H1 (cell line): ENCODE data around the gene DIP2C. TPM values are rescaled to one million over a fixed set of nuclear protein-coding genes. Genes with fewer than 3 reads are reported as not detected.

Experiments used
- CTCF ChIA-PET: fragments of 300-600 bp; sonication (Branson Sonifier 250); formaldehyde crosslinking; loops from one replicate; lab custom pipeline; 2021; ENCODE audit not compliant: partially characterized antibody; lab: Charles Lee
- POLR2A ChIA-PET: fragments of 300-600 bp; sonication (Branson Sonifier 250); formaldehyde crosslinking; loops from one replicate; lab custom pipeline; 2021; ENCODE audit warnings: inconsistent platforms; ENCODE audit not compliant: partially characterized antibody; lab: Charles Lee
- DNase-seq, 2 experiments: peaks; one replicate each; pipeline versions ENCODE4 v3.0.0 to v3.0.0-alpha.2; 2010 to 2022; ENCODE audit warnings: low spot score in 2 of 2, low read depth in 1 of 2, mixed read lengths in 1 of 2
- FAIRE-seq: peaks from 2 replicates; lab custom pipeline; 2011; peaks lifted over from hg19 to GRCh38; lab: Jason Lieb, UNC
- H2AFZ ChIP-seq: 2 replicates; pipeline ENCODE4 v1.8.1; 2012; ENCODE audit warnings: low read length, inconsistent platforms
- H2AK5ac ChIP-seq: 2 replicates; pipeline ENCODE4 v1.6.1; 2013; ENCODE audit warnings: low read depth, low read length
- H2BK120ac ChIP-seq: replicated peaks from 2 replicates; pipeline ENCODE3; 2013; ENCODE audit warnings: low read depth, low read length, inconsistent platforms
- H2BK12ac ChIP-seq: 2 replicates; pipeline ENCODE4 v1.6.1; 2013; ENCODE audit warnings: low read depth, low read length
- H2BK15ac ChIP-seq: 2 replicates; pipeline ENCODE4 v1.6.1; 2013; ENCODE audit warnings: low read length
- H2BK20ac ChIP-seq: 2 replicates; pipeline ENCODE4 v1.6.1; 2013; ENCODE audit warnings: low read length
- H2BK5ac ChIP-seq: 2 replicates; pipeline ENCODE4 v1.6.1; 2013; ENCODE audit warnings: low read depth, low read length
- H3K14ac ChIP-seq: 2 replicates; pipeline ENCODE4 v1.6.1; 2013; ENCODE audit warnings: inconsistent platforms; ENCODE audit not compliant: insufficient read length
- H3K18ac ChIP-seq: 2 replicates; pipeline ENCODE4 v1.6.1; 2013; ENCODE audit warnings: low read length; ENCODE audit errors: extremely low read depth
- H3K23ac ChIP-seq: 2 replicates; pipeline ENCODE4 v1.6.1; 2013; ENCODE audit warnings: inconsistent platforms; ENCODE audit not compliant: insufficient read length
- H3K23me2 ChIP-seq: 2 replicates; pipeline ENCODE4 v1.6.1; 2013; ENCODE audit warnings: low read depth, low read length
- H3K27ac ChIP-seq: 2 replicates; pipeline ENCODE4 v1.6.1; 2011; ENCODE audit warnings: low read depth, low read length, inconsistent platforms
- H3K27me3 ChIP-seq, 4 experiments: replicated peaks in 1 of 4; 1 replicate in 1 of 4; 2 replicates in 3 of 4; pipeline versions ENCODE4 v1.6.1 to v1.8.1; 2011 to 2013; ENCODE audit warnings: low read length in 3 of 4, mild to moderate bottlenecking in 3 of 4, inconsistent platforms in 2 of 4, mixed read lengths in 2 of 4, moderate library complexity in 1 of 4; ENCODE audit not compliant: control insufficient read depth in 3 of 4, insufficient read depth in 3 of 4; ENCODE audit errors: extremely low read depth in 1 of 4
- H3K36me3 ChIP-seq, 4 experiments: 2 replicates each; pipeline versions ENCODE4 v1.6.1 to v1.8.1; 2011 to 2013; ENCODE audit warnings: mild to moderate bottlenecking in 4 of 4, low read length in 3 of 4, moderate library complexity in 2 of 4, control low read depth in 1 of 4, inconsistent platforms in 1 of 4; ENCODE audit not compliant: insufficient read depth in 4 of 4, control insufficient read depth in 2 of 4
- H3K4ac ChIP-seq: replicated peaks from 2 replicates; pipeline ENCODE3; 2013; ENCODE audit warnings: low read length, low read depth, mixed read lengths, inconsistent platforms; ENCODE audit not compliant: insufficient read length
- H3K4me1 ChIP-seq, 4 experiments: replicated peaks in 1 of 4; 1 replicate in 1 of 4; 2 replicates in 3 of 4; pipeline versions ENCODE4 v1.6.1 to v1.8.1; 2011 to 2013; ENCODE audit warnings: low read length in 3 of 4, inconsistent platforms in 2 of 4, mixed read lengths in 1 of 4; ENCODE audit not compliant: insufficient read depth in 4 of 4, control insufficient read depth in 3 of 4
- H3K4me2 ChIP-seq, 2 experiments: 2 replicates each; pipeline versions ENCODE4 v1.6.1 to v1.8.1; 2011 to 2013; ENCODE audit warnings: low read depth in 2 of 2, low read length in 2 of 2, control low read depth in 1 of 2, inconsistent platforms in 1 of 2, mild to moderate bottlenecking in 1 of 2; ENCODE audit not compliant: insufficient read depth in 1 of 2
- H3K4me3 ChIP-seq, 4 experiments: fragments of 200-600, 300-600 bp in 1 of 4; sonication (generic), shearing (Covaris generic), sonication (Bioruptor Twin) in 1 of 4; 2 replicates each; pipeline versions ENCODE4 v1.5.1 to v1.8.1; 2011 to 2016; ENCODE audit warnings: low read length in 4 of 4, low read depth in 3 of 4, control low read depth in 2 of 4, inconsistent platforms in 2 of 4, mild to moderate bottlenecking in 2 of 4, mixed read lengths in 1 of 4, moderate library complexity in 1 of 4; ENCODE audit not compliant: insufficient read depth in 2 of 4; ENCODE audit errors: extremely low read depth in 1 of 4
- H3K56ac ChIP-seq: replicated peaks from 2 replicates; pipeline ENCODE3; 2013; ENCODE audit warnings: low read depth, mild to moderate bottlenecking, mixed read lengths, low read length, inconsistent platforms; ENCODE audit not compliant: insufficient read length
- H3K79me1 ChIP-seq: 2 replicates; pipeline ENCODE4 v1.6.1; 2013; ENCODE audit warnings: low read depth, low read length, control low read depth
- H3K79me2 ChIP-seq, 2 experiments: 2 replicates each; pipeline versions ENCODE4 v1.6.1 to v1.8.1; 2012 to 2013; ENCODE audit warnings: low read length in 2 of 2, mild to moderate bottlenecking in 2 of 2, inconsistent platforms in 1 of 2; ENCODE audit not compliant: insufficient read depth in 2 of 2, control insufficient read depth in 1 of 2
- H3K9ac ChIP-seq, 4 experiments: replicated peaks in 1 of 4; 1 replicate in 1 of 4; 2 replicates in 3 of 4; pipeline versions ENCODE4 v1.6.1 to v1.8.1; 2011 to 2013; ENCODE audit warnings: low read depth in 3 of 4, low read length in 3 of 4, control low read depth in 2 of 4, mild to moderate bottlenecking in 2 of 4, moderate library complexity in 2 of 4, inconsistent platforms in 1 of 4; ENCODE audit errors: extremely low read depth in 1 of 4
- H3K9me3 ChIP-seq, 2 experiments: 2 replicates each; pipeline versions ENCODE4 v1.6.1 to v1.8.1; 2012 to 2013; ENCODE audit warnings: mild to moderate bottlenecking in 2 of 2, moderate library complexity in 2 of 2, control low read depth in 1 of 2, inconsistent platforms in 1 of 2, low read depth in 1 of 2, low read length in 1 of 2, mixed read lengths in 1 of 2; ENCODE audit not compliant: insufficient read depth in 2 of 2
- H4K20me1 ChIP-seq, 2 experiments: replicated peaks in 1 of 2; 2 replicates each; pipeline versions ENCODE3 to v1.8.1; 2011 to 2013; ENCODE audit warnings: inconsistent platforms in 2 of 2, low read length in 2 of 2, mild to moderate bottlenecking in 1 of 2; ENCODE audit not compliant: insufficient read depth in 2 of 2, control insufficient read depth in 1 of 2
- H4K5ac ChIP-seq: 2 replicates; pipeline ENCODE4 v1.6.1; 2013; ENCODE audit warnings: low read length, low read depth, mixed read lengths, inconsistent platforms; ENCODE audit not compliant: insufficient read length
- H4K8ac ChIP-seq: 2 replicates; pipeline ENCODE4 v1.8.0; 2013; ENCODE audit warnings: mild to moderate bottlenecking, moderate library complexity, low read length, inconsistent platforms; ENCODE audit not compliant: insufficient read depth; ENCODE audit errors: extremely low read depth
- H4K91ac ChIP-seq: replicated peaks from 2 replicates; pipeline ENCODE3; 2013; ENCODE audit warnings: low read length, mixed read lengths, inconsistent platforms; ENCODE audit not compliant: insufficient read length
- JUN ChIP-seq: IDR thresholded peaks from 2 replicates; pipeline ENCODE4 v1.6.1; 2011; ENCODE audit warnings: low read depth, mild to moderate bottlenecking, improper control_type of control experiment, low read length
- KDM5A ChIP-seq: fragments of 200-600 bp; IDR thresholded peaks from 2 replicates; pipeline ENCODE4 v1.7.1; 2012; ENCODE audit warnings: mild to moderate bottlenecking, low read length, inconsistent platforms, mixed read lengths
- WGBS, 2 experiments: shearing (Covaris generic) in 1 of 2; methylation state at CpG; one replicate each; pipeline versions ENCODE4 v1.1.6 to v1.1.7; 2013 to 2015; ENCODE audit warnings: low lambda C conversion rate in 2 of 2, mixed read lengths in 2 of 2, inconsistent platforms in 1 of 2, low coverage in 1 of 2, missing lambda C conversion rate in 1 of 2; ENCODE audit not compliant: insufficient replicate concordance in 2 of 2, insufficient coverage in 1 of 2, insufficient read length in 1 of 2; ENCODE audit errors: extremely low coverage in 1 of 2, missing lambda C conversion rate in 1 of 2; 5-methylcytosine and 5-hydroxymethylcytosine counted together
- polyA plus RNA-seq, 7 experiments: library from polyadenylated mRNA; depleted of rRNA in 3 of 7; stranded (reverse) in 5 of 7; unstranded in 2 of 7; fragments of >200 nt in 5 of 7; fragments of 200-250 nt in 2 of 7; gene quantifications; 1 replicate in 5 of 7; 2 replicates in 1 of 7; 4 replicates in 1 of 7; pipeline versions ENCODE4 v1.2.1 to v1.2.3, GENCODE V29; 2011 to 2013; ENCODE audit warnings: missing spikeins in 2 of 7, mixed read lengths in 2 of 7
- total RNA-seq: library from RNA; stranded (reverse); fragmentation: NEBNext Ultra II Directional; extraction: Animal tissue kit (Norgen Biotek cat#: 25700); gene quantifications from 2 replicates; pipeline ENCODE4 v1.2.1, GENCODE V29; 2021

The DIP2C gene
- total and polyA plus RNA-seq, 2 of the 8 experiments (the other 6 are each of a cell fraction or from before 2014, with no cell fraction given): 3.8 to 9.3 TPM

GRCh38 chr10:566241-566885, 123.1 kb downstream of the DIP2C start:
- Histone ChIP-seq H4K8ac (0 out of 2 replicates have a peak overlapping the region, but pooled peaks have one; percentile 31), H3K79me2 (peaks cover 0 to 30% of the 10 kb centered on the region in 2 experiments; a peak in 2 of 4 replicates), H2BK12ac (no peak overlapping the region), H2BK15ac (no peak overlapping the region), H3K4me1 (no peaks in the 10 kb centered on the region; a peak in 1 of 7 replicates), H3K23me2 (no peaks in the 10 kb centered on the region), H3K79me1 (peaks cover 12% of the 10 kb centered on the region), H2BK120ac (no peak overlapping the region), H3K4me3 (no peak overlapping the region), H3K4ac (no peak overlapping the region), H3K36me3 (no peaks in the 10 kb centered on the region), H3K23ac (no peak overlapping the region), H3K18ac (no peak overlapping the region), H2BK5ac (peak overlapping the region; percentile 56; the same call in 1 of the 2 replicates), H3K27ac (no peak overlapping the region), H3K4me2 (no peak overlapping the region), H2AFZ (no peak overlapping the region), H3K9me3 (peaks cover 4 to 6% of the 10 kb centered on the region in 2 experiments), H4K20me1 (peaks cover 0 to 3% of the 10 kb centered on the region in 2 experiments), H4K5ac (no peak overlapping the region), H2AK5ac (no peak overlapping the region; the same call in 1 of the 2 replicates), H3K56ac (no peak overlapping the region), H3K9ac (no peak overlapping the region), H3K14ac (no peak overlapping the region), H3K27me3 (no peaks in the 10 kb centered on the region), H4K91ac (no peak overlapping the region), H2BK20ac (no peak overlapping the region)
- CTCF ChIA-PET: interaction anchor here (0.6 to 0.9 kb wide), 2 partner anchors 56 to 77 kb away, joined by 3 read pairs; no protein-coding TSS in a partner anchor
- FAIRE-seq (no peak), DNase-seq (no peak)
- POLR2A ChIA-PET: interaction anchor here (1.5 kb wide), 1 partner anchor 9 kb away, joined by 6 read pairs; no protein-coding TSS in a partner anchor
- WGBS, 2 experiments: 87% methylated on average over 22 of the region's 22 CpGs; no CpG with 5 or more reads in 1 of the 2 experiments
- no peak for TF ChIP-seq KDM5A
- no peak for TF ChIP-seq JUN
